GM23338 (cell line): ENCODE data around the gene DLGAP5.

ENCODE experiments used
- EZH2 ChIP-seq: fragments of 200-600 bp; sonication (generic); IDR thresholded peaks from one replicate; pipeline ENCODE4 v1.8.0; 2017; ENCODE audit warnings: antibody characterized with exemption, mild to moderate bottlenecking, low read depth; ENCODE audit not compliant: unreplicated experiment
- EZH2phosphoT487 ChIP-seq: fragments of 200-600 bp; sonication (generic); IDR thresholded peaks from one replicate; pipeline ENCODE4 v1.8.1; 2018; ENCODE audit warnings: antibody characterized with exemption; ENCODE audit not compliant: unreplicated experiment
- POLR2AphosphoS5 ChIP-seq: IDR thresholded peaks from 2 replicates; pipeline ENCODE4 v1.6.1; 2016; ENCODE audit warnings: antibody characterized with exemption, low read depth
- ZNF114 ChIP-seq: fragments of 250-450 bp; sonication (Bioruptor Pico); IDR thresholded peaks from 2 replicates; pipeline ENCODE4 v1.5.0; 2020; ENCODE audit warnings: mild to moderate bottlenecking, moderate library complexity
- ZNF331 ChIP-seq: fragments of 250-450 bp; sonication (Bioruptor Pico); IDR thresholded peaks from 2 replicates; pipeline ENCODE4 v1.5.0; 2020; ENCODE audit warnings: low read depth, mild to moderate bottlenecking, moderate library complexity
- TF ChIP-seq, protein P1 (sequence below), 2 experiments: fragments of 200-600 bp in 1 of 2; sonication (generic) in 1 of 2; conservative IDR thresholded peaks; 2 replicates each; pipeline versions ENCODE4 v1.5.1 to v1.6.1; 2016 to 2017; ENCODE audit warnings: antibody characterized with exemption in 2 of 2, low read depth in 2 of 2, mild to moderate bottlenecking in 2 of 2, moderate library complexity in 1 of 2
- TF ChIP-seq, protein P2 (sequence below): IDR thresholded peaks from one replicate; pipeline ENCODE4 v1.6.1; 2018; ENCODE audit warnings: antibody characterized with exemption; ENCODE audit not compliant: unreplicated experiment

DNA sequence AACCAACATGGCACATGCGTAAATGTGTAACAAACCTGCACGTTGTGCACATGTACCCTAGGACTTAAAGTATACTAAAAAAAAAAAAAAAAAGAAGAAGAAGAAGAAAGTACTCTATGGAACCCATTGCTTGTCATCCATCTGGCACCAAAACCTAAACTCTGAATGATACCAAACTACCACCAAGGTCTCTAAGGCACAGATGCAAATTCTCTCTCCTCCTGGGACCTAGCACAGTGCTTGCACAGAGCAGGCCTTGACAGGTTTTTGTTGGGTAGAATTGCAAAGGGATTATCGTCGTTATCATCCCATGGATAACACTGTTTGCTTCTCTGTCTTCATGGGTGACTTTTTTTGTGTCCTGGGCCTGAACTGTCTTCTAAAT is 75.5 kb downstream of the DLGAP5 start:
- TF ChIP-seq, protein P1, sequence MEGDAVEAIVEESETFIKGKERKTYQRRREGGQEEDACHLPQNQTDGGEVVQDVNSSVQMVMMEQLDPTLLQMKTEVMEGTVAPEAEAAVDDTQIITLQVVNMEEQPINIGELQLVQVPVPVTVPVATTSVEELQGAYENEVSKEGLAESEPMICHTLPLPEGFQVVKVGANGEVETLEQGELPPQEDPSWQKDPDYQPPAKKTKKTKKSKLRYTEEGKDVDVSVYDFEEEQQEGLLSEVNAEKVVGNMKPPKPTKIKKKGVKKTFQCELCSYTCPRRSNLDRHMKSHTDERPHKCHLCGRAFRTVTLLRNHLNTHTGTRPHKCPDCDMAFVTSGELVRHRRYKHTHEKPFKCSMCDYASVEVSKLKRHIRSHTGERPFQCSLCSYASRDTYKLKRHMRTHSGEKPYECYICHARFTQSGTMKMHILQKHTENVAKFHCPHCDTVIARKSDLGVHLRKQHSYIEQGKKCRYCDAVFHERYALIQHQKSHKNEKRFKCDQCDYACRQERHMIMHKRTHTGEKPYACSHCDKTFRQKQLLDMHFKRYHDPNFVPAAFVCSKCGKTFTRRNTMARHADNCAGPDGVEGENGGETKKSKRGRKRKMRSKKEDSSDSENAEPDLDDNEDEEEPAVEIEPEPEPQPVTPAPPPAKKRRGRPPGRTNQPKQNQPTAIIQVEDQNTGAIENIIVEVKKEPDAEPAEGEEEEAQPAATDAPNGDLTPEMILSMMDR (conservative IDR thresholded peaks at IDR 0.05; ENCODE audit: low read depth in 2 of 2), result no peak
- no peak for TF ChIP-seq ZNF114 (CRISPR knock-in tag)
- TF ChIP-seq EZH2, result no peak
- TF ChIP-seq POLR2AphosphoS5, result no peak
- no peak for TF ChIP-seq EZH2phosphoT487
- TF ChIP-seq, protein P2, sequence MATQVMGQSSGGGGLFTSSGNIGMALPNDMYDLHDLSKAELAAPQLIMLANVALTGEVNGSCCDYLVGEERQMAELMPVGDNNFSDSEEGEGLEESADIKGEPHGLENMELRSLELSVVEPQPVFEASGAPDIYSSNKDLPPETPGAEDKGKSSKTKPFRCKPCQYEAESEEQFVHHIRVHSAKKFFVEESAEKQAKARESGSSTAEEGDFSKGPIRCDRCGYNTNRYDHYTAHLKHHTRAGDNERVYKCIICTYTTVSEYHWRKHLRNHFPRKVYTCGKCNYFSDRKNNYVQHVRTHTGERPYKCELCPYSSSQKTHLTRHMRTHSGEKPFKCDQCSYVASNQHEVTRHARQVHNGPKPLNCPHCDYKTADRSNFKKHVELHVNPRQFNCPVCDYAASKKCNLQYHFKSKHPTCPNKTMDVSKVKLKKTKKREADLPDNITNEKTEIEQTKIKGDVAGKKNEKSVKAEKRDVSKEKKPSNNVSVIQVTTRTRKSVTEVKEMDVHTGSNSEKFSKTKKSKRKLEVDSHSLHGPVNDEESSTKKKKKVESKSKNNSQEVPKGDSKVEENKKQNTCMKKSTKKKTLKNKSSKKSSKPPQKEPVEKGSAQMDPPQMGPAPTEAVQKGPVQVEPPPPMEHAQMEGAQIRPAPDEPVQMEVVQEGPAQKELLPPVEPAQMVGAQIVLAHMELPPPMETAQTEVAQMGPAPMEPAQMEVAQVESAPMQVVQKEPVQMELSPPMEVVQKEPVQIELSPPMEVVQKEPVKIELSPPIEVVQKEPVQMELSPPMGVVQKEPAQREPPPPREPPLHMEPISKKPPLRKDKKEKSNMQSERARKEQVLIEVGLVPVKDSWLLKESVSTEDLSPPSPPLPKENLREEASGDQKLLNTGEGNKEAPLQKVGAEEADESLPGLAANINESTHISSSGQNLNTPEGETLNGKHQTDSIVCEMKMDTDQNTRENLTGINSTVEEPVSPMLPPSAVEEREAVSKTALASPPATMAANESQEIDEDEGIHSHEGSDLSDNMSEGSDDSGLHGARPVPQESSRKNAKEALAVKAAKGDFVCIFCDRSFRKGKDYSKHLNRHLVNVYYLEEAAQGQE, result no peak
- TF ChIP-seq ZNF331 (CRISPR knock-in tag), result no peak
